Glutamatergic neuron (in vitro differentiated cells): ENCODE data around the gene VCP. TPM values are rescaled to one million over a fixed set of nuclear protein-coding genes. Genes with fewer than 3 reads are reported as not detected.

Source experiments
- DNase-seq: peaks from one replicate; pipeline ENCODE4 v3.0.0; 2022
- H3K27ac Mint-ChIP-seq: one replicate; pipeline ENCODE4 v1.8.0; 2020; ENCODE audit warnings: mild to moderate bottlenecking, mixed read lengths, inconsistent platforms; ENCODE audit not compliant: unreplicated experiment
- H3K27me3 Mint-ChIP-seq: one replicate; pipeline ENCODE4 v1.8.0; 2020; ENCODE audit warnings: mild to moderate bottlenecking, moderate library complexity, mixed read lengths, inconsistent platforms; ENCODE audit not compliant: unreplicated experiment
- H3K36me3 Mint-ChIP-seq: one replicate; pipeline ENCODE4 v1.8.0; 2020; ENCODE audit warnings: mild to moderate bottlenecking, mixed read lengths, inconsistent platforms; ENCODE audit not compliant: unreplicated experiment
- H3K4me1 Mint-ChIP-seq: one replicate; pipeline ENCODE4 v1.8.0; 2020; ENCODE audit warnings: mild to moderate bottlenecking, low read depth, mixed read lengths, inconsistent platforms; ENCODE audit not compliant: unreplicated experiment
- H3K4me3 Mint-ChIP-seq: one replicate; pipeline ENCODE4 v1.8.0; 2020; ENCODE audit warnings: mild to moderate bottlenecking, mixed read lengths, inconsistent platforms; ENCODE audit not compliant: unreplicated experiment
- H3K9me3 Mint-ChIP-seq: one replicate; pipeline ENCODE4 v1.8.0; 2020; ENCODE audit warnings: mild to moderate bottlenecking, moderate library complexity, mixed read lengths, inconsistent platforms; ENCODE audit not compliant: unreplicated experiment
- total RNA-seq: library from RNA; stranded (reverse); fragmentation: NEBNext Ultra II Directional; extraction: Animal tissue kit (Norgen Biotek cat#: 25700); gene quantifications from one replicate; pipeline ENCODE4 v1.2.1, GENCODE V29; 2021; ENCODE audit not compliant: unreplicated experiment
- TF ChIP-seq, protein P1 (sequence below): fragments of 200-600 bp; sonication (generic); IDR thresholded peaks from one replicate; pipeline ENCODE4 v1.5.0; 2021; ENCODE audit not compliant: partially characterized antibody, unreplicated experiment

VCP gene
- total RNA-seq, 1 donor from 2014 or later = 297 TPM

DNA sequence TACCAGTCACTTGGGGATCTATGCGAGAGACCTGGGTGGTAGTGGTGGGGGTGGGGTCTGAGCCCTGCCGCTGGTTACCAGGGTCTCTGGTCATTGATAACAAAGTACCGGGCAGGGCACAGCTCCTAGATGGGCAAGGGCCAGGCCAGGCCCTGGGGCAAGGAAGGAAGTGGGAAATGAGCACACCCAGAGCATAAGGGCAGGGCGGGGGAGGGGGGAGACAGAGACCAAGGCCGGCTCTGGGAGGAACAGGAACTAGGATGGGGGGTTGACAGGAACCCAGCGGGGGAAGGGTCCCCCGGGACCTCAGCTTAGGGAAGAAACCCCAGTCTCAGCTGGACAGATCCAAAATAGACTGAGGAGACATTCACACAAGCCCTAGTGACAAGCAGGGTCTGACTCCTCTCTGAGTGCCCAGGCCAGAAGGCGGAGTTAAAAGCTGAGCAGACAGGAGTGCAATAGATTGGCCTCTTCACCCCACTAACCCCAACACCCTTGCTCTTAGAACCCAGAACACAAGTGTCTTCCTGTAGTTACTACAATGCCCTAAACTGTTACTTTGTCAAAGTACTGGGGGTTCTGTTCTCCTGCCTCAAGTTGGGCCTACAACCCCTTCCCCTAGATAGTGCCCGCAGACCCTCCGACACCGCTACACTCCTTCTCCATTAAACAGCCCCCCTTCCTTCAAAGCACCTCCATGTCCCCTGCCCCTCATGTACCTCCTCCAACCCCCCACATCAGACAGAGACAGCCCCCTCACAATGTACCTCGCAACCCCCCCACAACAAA, 42.6 kb upstream of the VCP start:
- H3K4me3 Mint-ChIP-seq = peak overlapping the region; percentile 95
- peak; percentile 68 for DNase-seq
- no peaks in the 10 kb centered on the region for H3K36me3 Mint-ChIP-seq
- H3K9me3 Mint-ChIP-seq = peaks cover 19% of the 10 kb centered on the region
- TF ChIP-seq, protein P1, sequence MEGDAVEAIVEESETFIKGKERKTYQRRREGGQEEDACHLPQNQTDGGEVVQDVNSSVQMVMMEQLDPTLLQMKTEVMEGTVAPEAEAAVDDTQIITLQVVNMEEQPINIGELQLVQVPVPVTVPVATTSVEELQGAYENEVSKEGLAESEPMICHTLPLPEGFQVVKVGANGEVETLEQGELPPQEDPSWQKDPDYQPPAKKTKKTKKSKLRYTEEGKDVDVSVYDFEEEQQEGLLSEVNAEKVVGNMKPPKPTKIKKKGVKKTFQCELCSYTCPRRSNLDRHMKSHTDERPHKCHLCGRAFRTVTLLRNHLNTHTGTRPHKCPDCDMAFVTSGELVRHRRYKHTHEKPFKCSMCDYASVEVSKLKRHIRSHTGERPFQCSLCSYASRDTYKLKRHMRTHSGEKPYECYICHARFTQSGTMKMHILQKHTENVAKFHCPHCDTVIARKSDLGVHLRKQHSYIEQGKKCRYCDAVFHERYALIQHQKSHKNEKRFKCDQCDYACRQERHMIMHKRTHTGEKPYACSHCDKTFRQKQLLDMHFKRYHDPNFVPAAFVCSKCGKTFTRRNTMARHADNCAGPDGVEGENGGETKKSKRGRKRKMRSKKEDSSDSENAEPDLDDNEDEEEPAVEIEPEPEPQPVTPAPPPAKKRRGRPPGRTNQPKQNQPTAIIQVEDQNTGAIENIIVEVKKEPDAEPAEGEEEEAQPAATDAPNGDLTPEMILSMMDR = no peak
- H3K27me3 Mint-ChIP-seq = peaks cover 19% of the 10 kb centered on the region
- H3K4me1 Mint-ChIP-seq = peaks cover 23% of the 10 kb centered on the region
- peak overlapping the region; percentile 99 for H3K27ac Mint-ChIP-seq

DNA sequence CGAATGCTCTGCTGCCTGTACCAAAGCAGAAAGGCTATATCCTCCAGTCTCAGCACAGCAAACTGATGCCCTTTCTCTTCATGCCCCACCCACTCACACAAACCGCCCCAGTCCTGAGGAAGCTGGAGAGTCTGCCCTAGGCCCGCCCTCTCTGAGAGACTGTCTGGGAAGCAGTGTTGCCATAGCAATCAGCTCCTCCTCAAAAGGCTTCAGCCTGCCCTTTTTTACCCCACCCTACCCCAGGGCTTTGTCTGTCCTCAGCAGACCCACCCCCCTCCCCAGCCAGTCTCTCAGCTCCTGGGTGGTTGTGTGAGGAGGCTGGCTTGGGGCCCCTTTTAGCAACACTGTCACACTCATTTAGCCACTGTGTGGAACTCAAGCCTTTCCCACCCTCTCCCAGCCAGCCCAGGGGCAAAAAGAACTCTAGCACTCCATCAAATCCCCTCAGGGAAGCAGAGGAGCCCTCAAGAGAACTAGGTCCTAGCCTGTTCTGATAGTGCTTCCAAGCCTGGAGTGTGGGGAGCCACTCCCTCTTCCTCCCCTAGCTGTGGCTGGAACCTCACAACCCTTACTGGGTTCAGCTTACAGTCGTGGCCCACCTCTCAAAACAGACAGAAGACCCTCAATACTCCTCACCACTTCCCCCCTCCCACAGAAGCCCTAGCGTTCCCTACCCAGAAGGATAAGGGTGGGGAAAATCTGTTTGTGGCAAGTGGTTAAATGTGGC, 41.9 kb upstream of the VCP start:
- Mint-ChIP-seq H3K27ac (peak overlapping the region; percentile 99), H3K4me1 (peaks cover 26% of the 10 kb centered on the region), H3K9me3 (peaks cover 20% of the 10 kb centered on the region), H3K4me3 (peak overlapping the region; percentile 95), H3K27me3 (peaks cover 19% of the 10 kb centered on the region), H3K36me3 (no peaks in the 10 kb centered on the region)
- TF ChIP-seq, protein P1 = no peak
- DNase-seq = peak; percentile 87

DNA sequence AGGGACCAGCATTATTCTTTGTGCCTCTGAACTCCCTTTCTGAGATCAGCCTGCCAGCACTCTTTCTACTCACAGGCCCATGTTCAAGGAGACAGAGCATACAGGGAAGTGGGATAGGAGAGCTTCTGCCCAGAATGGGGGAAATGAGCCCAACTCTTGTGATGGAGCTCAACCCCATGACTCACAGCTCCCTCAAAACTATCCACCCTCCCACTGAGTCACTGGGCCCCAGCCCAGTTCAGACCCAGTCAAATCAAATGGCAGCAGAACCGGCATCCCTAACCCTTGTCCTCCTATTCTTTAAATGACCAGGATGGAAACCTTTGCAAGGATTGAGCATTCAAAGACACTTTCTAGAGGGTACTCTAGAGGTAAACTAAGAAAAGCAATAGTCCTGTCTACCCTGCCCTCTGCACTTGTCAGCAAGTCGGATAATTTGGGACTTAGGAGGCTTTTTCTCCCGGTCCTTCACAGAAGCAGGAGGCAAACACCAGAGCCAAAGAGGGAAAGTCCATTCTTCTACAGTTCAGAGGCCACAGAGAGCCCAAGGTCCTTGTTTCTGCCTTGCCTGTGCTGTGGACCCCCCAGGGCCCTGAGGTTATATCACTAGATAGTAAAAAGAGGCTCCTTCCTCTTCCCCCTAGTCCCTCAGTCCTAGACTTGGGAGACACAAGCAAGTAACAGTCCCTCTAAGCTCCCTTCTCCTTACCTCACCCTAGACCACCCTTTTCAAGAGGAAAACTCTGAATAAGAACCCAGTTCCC, 40.0 kb upstream of the VCP start:
- peak overlapping the region; percentile 92 for H3K4me3 Mint-ChIP-seq
- H3K36me3 Mint-ChIP-seq = no peaks in the 10 kb centered on the region
- peaks cover 19% of the 10 kb centered on the region for H3K27me3 Mint-ChIP-seq
- H3K27ac Mint-ChIP-seq = peak overlapping the region; percentile 89
- H3K9me3 Mint-ChIP-seq = peaks cover 20% of the 10 kb centered on the region
- no peak for DNase-seq
- peaks cover 26% of the 10 kb centered on the region for H3K4me1 Mint-ChIP-seq
- TF ChIP-seq, protein P1 = no peak

DNA sequence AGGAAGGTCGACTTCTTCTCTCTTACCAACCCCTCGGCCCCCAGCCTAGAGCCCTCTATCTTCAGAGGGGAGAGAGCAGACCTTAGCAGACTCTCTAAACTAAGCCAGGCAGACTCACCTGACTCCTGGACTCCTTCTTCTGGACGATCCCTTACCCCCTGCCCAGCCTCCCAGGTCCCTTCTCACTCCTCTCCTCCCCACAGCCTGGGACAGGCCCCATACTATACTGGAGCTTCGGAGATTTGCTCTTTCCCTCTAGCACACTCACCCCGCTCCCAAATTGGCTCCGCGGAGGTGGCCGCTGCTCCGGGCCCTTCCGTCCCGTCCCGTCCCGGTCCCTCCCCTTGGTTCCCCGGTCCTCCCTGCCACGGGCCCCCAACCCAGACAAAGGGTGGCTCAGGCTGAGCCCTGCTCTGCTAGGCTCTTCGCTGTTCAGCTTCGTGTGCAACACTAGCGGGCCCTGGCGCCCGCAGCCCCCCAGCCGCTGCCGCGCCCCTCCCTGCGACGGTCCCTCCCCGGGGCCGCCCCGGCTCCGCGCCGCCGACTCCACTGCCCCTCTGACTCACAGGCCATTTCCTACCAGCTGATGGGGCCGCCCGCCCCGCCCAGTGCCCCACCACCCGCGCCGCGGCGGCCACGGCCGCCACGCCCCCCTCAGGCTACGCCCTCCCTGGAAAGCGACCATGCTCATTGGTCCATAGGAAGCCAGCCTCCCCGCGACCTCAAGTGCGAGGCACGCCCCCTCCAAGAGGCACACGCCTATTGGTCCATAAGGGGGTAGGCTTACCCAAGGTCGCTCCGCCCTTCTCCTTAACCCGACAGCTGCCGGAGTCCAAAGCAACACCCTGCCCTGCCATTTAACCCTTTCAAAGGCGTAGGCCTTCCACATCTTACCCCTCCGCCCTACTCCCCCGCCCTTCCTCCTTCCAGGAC, 38.8 kb upstream of the VCP start:
- Mint-ChIP-seq H3K27ac (peak overlapping the region; percentile 89), H3K9me3 (peaks cover 15% of the 10 kb centered on the region), H3K36me3 (no peaks in the 10 kb centered on the region), H3K4me3 (peak overlapping the region; percentile 92), H3K4me1 (peaks cover 23% of the 10 kb centered on the region), H3K27me3 (peaks cover 14% of the 10 kb centered on the region)
- TF ChIP-seq, protein P1 = no peak
- peak; percentile 97 for DNase-seq
